ENCODE measurements around the gene DMPK. TPM values are rescaled to one million over a fixed set of nuclear protein-coding genes. Genes with fewer than 3 reads are reported as not detected.

DMPK gene
- total and polyA plus RNA-seq, 9 of the 15 experiments (the other 6 are each of a cell fraction or from before 2014, with no cell fraction given), result 0.24 to 31.3 (median 7.3) TPM

DNA sequence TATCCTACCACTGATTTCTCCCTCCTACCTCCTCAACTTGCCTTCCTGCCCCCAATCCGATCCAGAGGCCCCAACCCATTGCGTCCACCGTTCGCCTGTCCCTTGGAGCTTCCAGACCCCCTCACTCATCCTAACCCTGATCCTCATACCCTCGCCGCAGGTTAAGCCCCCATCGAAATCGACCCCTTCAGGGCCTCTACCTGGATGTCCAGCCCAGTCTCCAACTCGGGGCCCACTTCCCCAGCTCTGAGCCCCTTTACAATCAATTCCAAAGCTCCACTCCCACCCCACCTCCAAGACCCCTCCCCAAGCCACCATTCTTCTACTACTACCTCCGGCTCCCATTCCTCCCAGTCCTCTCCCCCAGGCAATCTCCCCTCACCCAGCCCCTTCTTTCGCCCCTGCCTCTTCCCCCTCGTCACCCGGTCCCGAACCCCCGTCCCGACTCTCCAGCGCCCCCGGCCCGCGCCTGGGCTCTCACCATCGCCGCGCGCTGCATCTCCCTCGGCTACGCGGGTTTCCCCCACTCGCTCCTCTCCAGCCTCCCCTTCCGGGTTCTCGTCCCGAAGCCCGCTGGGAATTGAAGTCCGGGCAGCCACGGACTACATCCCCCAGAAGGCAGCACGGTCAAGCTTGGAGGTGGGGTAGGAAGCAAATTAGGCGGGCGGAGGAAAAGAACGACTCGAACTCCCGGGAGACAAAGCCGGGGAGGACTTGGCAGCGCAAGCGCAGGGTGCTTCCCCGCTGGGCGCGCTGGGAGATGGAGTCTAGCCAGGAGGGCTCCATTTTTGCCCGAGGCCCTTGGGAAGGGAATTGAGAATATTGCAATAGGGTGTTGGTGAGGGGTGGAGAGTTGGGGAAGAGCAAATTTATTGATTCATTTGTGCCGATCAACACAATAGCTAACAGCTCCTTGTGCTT, 51.7 kb downstream of the DMPK start, which contains the start of gene FBXO46 (continued):
- TF ChIP-seq, protein P1, sequence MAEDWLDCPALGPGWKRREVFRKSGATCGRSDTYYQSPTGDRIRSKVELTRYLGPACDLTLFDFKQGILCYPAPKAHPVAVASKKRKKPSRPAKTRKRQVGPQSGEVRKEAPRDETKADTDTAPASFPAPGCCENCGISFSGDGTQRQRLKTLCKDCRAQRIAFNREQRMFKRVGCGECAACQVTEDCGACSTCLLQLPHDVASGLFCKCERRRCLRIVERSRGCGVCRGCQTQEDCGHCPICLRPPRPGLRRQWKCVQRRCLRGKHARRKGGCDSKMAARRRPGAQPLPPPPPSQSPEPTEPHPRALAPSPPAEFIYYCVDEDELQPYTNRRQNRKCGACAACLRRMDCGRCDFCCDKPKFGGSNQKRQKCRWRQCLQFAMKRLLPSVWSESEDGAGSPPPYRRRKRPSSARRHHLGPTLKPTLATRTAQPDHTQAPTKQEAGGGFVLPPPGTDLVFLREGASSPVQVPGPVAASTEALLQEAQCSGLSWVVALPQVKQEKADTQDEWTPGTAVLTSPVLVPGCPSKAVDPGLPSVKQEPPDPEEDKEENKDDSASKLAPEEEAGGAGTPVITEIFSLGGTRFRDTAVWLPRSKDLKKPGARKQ (CRISPR knock-in tag; IDR thresholded peaks at IDR 0.05), result no peak
- peak; percentile 69; the same call in 1 of the 2 replicates for TF ChIP-seq ATF7 (IDR thresholded peaks at IDR 0.05)
- TF ChIP-seq ERF (CRISPR knock-in tag; IDR thresholded peaks at IDR 0.05), result no peak
- TF ChIP-seq, protein P2, sequence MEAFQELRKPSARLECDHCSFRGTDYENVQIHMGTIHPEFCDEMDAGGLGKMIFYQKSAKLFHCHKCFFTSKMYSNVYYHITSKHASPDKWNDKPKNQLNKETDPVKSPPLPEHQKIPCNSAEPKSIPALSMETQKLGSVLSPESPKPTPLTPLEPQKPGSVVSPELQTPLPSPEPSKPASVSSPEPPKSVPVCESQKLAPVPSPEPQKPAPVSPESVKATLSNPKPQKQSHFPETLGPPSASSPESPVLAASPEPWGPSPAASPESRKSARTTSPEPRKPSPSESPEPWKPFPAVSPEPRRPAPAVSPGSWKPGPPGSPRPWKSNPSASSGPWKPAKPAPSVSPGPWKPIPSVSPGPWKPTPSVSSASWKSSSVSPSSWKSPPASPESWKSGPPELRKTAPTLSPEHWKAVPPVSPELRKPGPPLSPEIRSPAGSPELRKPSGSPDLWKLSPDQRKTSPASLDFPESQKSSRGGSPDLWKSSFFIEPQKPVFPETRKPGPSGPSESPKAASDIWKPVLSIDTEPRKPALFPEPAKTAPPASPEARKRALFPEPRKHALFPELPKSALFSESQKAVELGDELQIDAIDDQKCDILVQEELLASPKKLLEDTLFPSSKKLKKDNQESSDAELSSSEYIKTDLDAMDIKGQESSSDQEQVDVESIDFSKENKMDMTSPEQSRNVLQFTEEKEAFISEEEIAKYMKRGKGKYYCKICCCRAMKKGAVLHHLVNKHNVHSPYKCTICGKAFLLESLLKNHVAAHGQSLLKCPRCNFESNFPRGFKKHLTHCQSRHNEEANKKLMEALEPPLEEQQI (IDR thresholded peaks at IDR 0.05), result no peak
- no peak for TF ChIP-seq TAL1 (IDR thresholded peaks at IDR 0.05)
- TF ChIP-seq CGGBP1 (CRISPR knock-in tag; IDR thresholded peaks at IDR 0.05), result no peak
- no peak for TF ChIP-seq ZNF347 (CRISPR knock-in tag; IDR thresholded peaks at IDR 0.05; ENCODE audit: low read depth)
- TF ChIP-seq MGA (IDR thresholded peaks at IDR 0.05), result no peak

All from K562 (cell line).